Bronchial epithelial cell (primary cell): ENCODE measurements around the gene TSPAN16. TPM values are rescaled to one million over a fixed set of nuclear protein-coding genes. Genes with fewer than 3 reads are reported as not detected.
A peak's percentile ranks its signal among the peaks of the same experiment; 100 is the strongest.
"Not testable (repeated sequence)": the region's sequence is repeated elsewhere in the genome, so short reads cannot be mapped to it uniquely, and the experiment has no call there.

Experiments
- DNase-seq: peaks from one replicate; pipeline ENCODE4 v3.0.0-alpha.2; 2010; ENCODE audit warnings: low read depth
- FAIRE-seq: peaks from 2 replicates; lab custom pipeline; 2011; peaks lifted over from hg19 to GRCh38; lab: Jason Lieb, UNC
- H3K27me3 ChIP-seq: 2 replicates; pipeline ENCODE4 v1.5.1; 2011; ENCODE audit warnings: low read length; ENCODE audit not compliant: control insufficient read depth, insufficient read depth
- H3K36me3 ChIP-seq: 2 replicates; pipeline ENCODE4 v1.5.1; 2011; ENCODE audit warnings: low read length; ENCODE audit not compliant: control insufficient read depth, insufficient read depth
- H3K4me3 ChIP-seq: 2 replicates; pipeline ENCODE4 v1.5.1; 2011; ENCODE audit warnings: mild to moderate bottlenecking, low read depth, low read length, control low read depth
- CTCF ChIP-seq: IDR thresholded peaks from 2 replicates; pipeline ENCODE4 v1.5.1; 2011; ENCODE audit warnings: mild to moderate bottlenecking, moderate library complexity, low read length, control low read depth, inconsistent platforms; ENCODE audit not compliant: insufficient read depth, severe bottlenecking
- total RNA-seq: library from RNA; depleted of rRNA; stranded (reverse); fragments of >200 nt; gene quantifications from 2 replicates; pipeline ENCODE4 v1.2.1, GENCODE V29; 2014

TSPAN16 gene
- total RNA-seq, 1 donor from 2014 or later, result not detected

- Histone ChIP-seq H3K4me3 (no peak overlapping the region), H3K36me3 (peaks cover 36% of the 10 kb centered on the region), H3K27me3 (no peaks in the 10 kb centered on the region)
- no peak for FAIRE-seq
- DNase-seq, result no peak
- TF ChIP-seq CTCF, result no peak
Measured at GRCh38 chr19:11337080-11337479, 41.1 kb downstream of the TSPAN16 start.

- no peaks in the 10 kb centered on the region for H3K27me3 ChIP-seq
- FAIRE-seq, result no peak
- no peak for TF ChIP-seq CTCF
- H3K4me3 ChIP-seq, result peak overlapping the region; percentile 72
- no peak for DNase-seq
- H3K36me3 ChIP-seq, result peaks cover 32% of the 10 kb centered on the region
Measured at GRCh38 chr19:11338121-11338520, 42.2 kb downstream of the TSPAN16 start.

- Histone ChIP-seq H3K4me3 (peak overlapping the region; percentile 72), H3K27me3 (no peaks in the 10 kb centered on the region), H3K36me3 (peaks cover 30% of the 10 kb centered on the region)
- TF ChIP-seq CTCF, result no peak
- peak; percentile 49 for DNase-seq
- no peak for FAIRE-seq
Measured at GRCh38 chr19:11338569-11339253, 42.8 kb downstream of the TSPAN16 start.

- peaks cover 23% of the 10 kb centered on the region for H3K36me3 ChIP-seq
- no peak for TF ChIP-seq CTCF
- DNase-seq (peak; percentile 72), FAIRE-seq (no peak)
- no peaks in the 10 kb centered on the region for H3K27me3 ChIP-seq
- peak within 1 kb of the TSS; percentile 72 for H3K4me3 ChIP-seq
Measured at GRCh38 chr19:11339254-11340098, 43.5 kb downstream of the TSPAN16 start, which contains the start of gene RAB3D. Gene RAB3D, minus strand, starts transcription at chr19:11339657. Its CDS starts 2,258 bp downstream, at chr19:11337399.

- DNase-seq, H3K4me3 ChIP-seq, H3K27me3 ChIP-seq, FAIRE-seq: not testable (repeated sequence)
- H3K36me3 ChIP-seq, result peaks cover 21% of the 10 kb centered on the region
Measured at GRCh38 chr19:11340099-11340467, 44.1 kb downstream of the TSPAN16 start.

- H3K27me3 ChIP-seq, result no peaks in the 10 kb centered on the region
- no peak overlapping the region for H3K4me3 ChIP-seq
- peaks cover 3% of the 10 kb centered on the region for H3K36me3 ChIP-seq
- DNase-seq (no peak), FAIRE-seq (no peak)
- no peak for TF ChIP-seq CTCF
Measured at GRCh38 chr19:11342429-11342828, 46.5 kb downstream of the TSPAN16 start.
